Stimulated activated CD4-positive, alpha-beta T cell treated with anti-CD3 and anti-CD28 coated beads, Interleukin-15, amount 100 ng/mL, for 48 hours (primary cell): ENCODE data around the gene SYNPO2.

Experiments used
- DNase-seq, 2 donors: peaks; one replicate each; pipeline ENCODE4 v3.0.0-alpha.2; 2020; ENCODE audit warnings: low read depth in 2 of 2

Gene SYNPO2

DNA sequence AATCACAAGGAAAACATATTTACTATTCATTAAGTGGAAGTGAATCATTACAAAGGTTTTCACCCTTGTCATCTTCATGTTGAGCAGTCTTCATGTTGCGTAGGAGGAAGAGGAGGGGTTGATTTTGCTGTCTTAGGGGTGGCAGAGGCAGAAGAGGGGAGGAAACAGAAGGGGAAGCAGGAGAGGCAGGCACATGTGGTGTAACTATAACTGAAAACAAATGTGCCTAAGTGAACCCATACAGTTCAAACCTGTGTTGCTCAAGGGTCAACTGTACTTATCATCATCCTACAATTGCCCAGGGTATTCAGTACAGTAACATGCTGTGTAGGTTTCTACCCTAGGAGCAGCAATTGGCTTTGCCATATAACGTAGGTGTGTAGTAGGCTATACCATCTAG lies 47.2 kb downstream of the SYNPO2 start:
- DNase-seq, result no peak

DNA sequence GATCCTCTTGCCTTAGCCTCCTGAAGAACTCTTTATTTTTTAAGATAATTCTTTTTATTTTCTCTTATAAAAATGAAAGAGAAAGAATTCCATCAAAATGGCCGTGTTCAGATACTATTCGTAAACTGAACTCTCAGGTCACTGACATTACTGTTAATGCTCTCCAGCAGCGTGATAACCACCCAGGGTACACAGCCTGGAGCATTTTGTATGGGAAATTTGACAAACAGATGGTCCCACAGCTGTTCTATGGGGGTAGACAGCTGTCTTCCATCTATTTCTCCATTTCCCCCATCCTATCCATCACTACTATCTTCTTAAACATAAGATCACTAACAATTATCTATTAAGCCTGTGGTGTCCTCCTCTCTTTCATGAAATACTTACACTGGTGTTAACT lies 47.8 kb downstream of the SYNPO2 start:
- DNase-seq, result no peak

DNA sequence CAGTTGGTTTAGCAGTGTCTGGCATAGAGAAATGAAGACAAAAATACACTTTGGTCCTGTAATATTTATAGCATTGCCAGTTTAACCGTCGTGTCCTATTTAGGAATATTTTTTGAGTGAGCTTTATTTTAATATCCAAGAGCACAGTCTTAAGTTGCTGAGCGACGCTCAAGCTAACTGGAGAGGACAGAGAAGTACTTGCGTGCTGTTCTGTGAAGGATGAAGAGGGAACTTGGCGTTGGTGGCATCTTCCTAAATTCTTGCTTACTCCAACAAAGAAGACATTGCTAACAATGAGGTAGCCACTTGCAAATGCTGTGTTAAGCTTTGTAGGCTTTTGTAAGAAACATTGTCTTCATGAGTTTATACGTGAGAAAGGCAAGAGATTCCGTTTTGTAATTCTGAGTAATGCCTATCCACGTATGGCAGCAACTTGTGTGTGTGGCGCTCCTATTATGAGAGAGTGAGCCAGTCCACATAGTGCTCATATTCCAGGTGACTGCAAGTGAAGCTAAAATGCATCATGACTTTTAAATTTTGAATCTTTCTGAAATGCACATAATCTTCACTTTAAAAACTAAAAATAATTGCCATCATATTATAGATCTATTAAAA lies 50.6 kb downstream of the SYNPO2 start:
- DNase-seq, result no peak

DNA sequence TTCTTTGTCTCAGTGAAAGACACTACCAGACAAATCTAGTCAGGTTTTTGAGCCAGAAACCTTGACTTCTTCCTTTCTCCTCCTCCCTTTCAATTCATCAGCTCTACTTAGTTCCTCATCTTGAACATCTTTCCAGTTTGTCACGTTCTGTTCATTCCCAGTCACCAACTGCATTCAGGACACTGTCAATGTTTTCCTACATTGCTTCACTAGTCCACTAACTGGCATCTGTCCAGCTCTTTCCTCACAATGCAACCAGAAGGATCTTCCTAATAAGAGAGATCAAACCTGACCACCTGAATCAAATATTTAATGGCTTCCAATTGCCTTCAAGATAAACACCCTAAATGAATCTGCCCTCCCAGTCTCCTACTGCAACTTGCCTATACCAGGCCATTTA lies 52.5 kb downstream of the SYNPO2 start:
- no peak for DNase-seq

DNA sequence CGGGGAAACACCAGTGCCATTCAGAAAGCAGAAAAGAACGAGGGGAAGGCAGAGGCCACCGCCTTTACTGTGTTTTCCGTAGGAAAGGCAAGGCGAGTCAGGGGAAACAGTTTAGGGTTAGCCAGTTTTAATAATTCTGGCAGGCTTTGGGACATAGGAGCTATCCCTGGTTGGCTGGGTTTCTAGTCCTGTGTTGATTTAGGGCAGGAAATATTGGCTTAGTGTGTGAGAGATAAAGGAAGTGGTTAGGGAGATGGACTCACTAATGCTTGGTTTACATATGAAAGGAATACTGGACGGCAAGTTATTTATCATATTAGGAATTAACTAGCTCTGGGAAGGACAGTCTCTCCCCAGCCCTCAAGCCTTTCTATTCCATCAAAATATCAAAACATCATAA lies 53.1 kb downstream of the SYNPO2 start:
- no peak for DNase-seq

DNA sequence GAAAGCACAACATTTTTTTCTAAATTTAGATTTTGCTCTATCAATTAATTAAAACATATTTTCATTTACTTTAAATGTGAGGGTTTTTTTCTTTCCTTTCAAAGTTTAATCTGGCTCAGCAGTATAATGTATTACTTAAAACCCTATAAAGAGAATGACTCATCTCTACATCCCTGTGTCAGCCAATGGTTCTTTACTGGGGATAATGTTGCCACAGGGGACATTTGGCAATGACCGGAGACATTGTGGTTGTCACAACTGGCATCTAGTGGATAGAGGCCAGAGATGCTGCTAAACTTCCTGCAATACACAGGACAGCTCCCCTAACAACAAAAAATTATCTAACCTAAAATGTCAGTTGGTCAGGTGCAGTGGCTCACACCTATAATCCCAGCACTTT lies 53.8 kb downstream of the SYNPO2 start:
- DNase-seq, result no peak

DNA sequence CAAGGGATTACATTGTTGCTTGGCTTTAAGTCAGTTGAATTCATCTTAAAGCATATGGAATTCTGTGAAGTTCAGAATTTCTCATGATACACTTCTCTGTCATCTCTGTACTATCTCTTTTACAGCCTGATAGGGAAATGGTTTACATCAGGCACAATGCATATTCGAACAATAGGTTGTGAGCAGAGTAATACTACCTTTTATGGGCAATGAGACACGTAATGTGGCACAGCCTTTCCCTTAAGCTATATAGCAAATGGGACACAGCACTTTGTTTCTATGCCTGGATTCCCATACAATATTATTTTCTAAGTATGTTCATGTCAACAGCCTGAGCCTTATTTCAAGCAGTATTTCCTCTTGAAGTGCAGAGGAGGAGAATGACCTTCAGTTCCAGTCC lies 58.4 kb downstream of the SYNPO2 start:
- no peak for DNase-seq

DNA sequence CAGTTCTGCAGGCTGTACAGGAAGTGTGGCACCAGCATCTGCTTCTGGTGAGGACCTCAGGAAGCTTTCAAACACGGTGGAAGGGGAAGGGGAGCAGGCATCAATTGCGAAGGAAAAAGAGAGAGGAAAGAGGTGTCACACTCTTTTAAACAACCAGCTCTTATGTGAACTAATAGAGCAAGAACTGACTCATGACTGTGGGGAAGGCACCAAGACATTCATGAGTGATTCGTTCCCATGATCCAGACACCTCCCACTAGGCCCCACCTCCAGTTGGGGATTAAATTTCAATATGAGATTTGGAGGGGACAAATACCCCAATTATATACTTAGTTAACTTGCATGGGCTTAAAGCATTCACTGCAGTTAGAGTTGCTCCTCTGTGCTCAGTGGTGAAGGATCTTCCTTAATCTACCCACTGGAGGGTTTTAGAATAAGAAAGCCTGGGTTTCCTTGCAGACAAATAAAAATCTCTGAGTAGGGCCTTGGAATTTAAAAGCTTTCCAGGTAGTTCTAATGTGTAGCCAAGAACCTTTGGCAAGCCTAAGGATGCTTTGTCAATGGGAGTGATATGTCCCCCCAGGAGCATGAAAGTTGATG lies 60.0 kb downstream of the SYNPO2 start:
- DNase-seq, result no peak

DNA sequence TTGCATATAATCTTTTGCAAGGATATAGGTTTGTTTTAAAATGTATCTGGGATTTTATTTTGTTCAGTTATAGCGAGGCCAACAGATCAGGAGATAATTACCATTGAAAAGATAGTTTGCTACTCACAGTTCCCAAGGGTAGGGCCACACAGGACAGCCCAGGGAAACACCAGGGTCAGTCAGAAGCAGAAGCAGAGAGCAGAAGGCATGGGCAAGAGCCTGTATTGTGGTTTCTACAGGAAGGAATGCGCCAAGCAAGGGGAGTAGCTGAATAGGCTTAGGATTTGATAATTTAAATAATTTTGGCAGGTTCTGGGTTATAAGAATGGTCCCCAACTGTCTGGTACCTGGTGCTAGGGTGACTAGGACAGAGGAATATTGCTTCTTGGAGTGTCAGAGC lies 61.6 kb downstream of the SYNPO2 start:
- DNase-seq, result no peak

DNA sequence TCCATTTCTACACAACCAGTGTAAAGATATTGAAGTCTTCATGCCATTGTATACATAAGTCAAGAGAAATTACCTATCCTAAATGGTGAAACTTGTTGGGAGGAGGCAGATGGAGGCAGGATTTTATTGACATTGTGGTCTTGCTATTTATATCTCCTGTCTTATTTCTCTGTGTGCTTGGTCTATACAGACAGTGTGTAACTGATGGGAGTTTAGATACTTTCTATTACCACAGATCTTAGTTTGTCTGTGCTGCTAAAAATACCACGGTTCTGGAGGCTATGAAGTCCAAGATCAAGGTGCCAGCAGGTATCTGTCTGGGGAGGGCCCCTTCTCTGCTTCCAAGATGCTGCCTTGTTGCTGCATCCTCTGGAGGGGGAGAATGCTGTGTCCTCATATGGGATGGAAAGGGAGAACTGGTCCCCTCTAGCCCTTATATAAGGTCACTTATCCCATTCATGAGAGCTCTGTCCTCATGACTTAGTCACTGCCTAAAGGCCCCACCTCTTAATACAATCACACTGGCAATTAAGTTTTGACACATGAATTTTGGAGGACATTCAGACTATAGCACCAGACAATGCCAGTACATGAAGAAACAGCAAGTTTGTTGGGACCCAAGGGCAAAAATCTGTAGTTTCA lies 62.4 kb downstream of the SYNPO2 start:
- no peak for DNase-seq

DNA sequence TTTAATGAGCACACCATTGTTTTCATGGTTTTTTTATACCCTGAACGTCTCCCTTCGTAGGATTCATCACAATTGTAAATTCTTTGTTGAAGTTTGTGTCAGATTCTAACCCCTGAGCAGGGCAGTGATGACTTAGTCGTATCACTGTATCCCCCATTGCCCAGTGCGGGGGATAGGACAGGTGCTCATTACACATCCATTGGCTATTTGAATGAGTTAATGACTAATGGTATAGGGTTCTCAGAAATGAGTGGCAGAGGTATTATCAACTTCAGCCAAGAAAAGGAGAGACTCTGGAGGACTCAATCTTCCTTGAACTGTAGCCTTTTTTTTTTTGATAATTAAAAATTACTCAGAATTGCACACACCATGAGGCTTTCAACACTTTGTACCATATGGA lies 64.6 kb downstream of the SYNPO2 start:
- DNase-seq, result no peak

DNA sequence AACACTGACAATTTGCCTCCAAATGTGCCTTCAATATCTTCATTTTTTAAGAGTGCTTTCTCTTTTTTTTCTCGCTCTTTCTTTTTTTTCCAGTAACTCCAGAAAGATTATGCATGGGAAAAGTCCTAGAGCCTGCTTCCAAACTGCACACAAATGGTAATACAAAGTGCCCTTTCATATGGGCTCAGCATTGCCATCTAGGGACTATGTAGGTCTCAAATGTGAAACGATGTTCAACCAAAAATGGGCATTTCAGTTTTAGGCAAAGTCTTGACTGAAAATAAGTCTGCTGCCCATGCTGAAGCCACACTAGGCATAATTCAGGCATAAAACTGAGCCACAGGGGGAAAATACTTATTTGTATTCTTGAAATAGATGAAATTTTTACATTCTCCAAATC lies 65.6 kb downstream of the SYNPO2 start:
- no peak for DNase-seq

DNA sequence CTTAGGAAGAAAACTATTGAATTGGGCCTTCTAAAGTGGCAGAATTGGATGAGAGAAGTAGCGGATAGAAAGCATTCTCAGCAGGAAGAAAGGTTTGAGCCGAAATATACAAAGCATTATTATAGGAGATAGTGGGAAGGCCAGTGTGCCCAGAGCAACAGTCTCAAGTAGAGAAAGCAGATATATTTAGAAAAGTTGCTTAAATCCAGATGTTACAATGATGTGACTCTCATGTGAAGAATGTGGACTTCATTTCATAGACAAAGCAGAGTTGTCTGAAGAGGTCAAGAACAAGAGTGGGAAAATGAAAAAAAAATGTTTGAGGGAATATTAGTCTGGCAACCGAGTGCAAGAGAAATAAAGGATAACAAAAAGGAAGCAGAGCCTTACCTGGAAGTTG lies 66.9 kb downstream of the SYNPO2 start:
- no peak for DNase-seq

DNA sequence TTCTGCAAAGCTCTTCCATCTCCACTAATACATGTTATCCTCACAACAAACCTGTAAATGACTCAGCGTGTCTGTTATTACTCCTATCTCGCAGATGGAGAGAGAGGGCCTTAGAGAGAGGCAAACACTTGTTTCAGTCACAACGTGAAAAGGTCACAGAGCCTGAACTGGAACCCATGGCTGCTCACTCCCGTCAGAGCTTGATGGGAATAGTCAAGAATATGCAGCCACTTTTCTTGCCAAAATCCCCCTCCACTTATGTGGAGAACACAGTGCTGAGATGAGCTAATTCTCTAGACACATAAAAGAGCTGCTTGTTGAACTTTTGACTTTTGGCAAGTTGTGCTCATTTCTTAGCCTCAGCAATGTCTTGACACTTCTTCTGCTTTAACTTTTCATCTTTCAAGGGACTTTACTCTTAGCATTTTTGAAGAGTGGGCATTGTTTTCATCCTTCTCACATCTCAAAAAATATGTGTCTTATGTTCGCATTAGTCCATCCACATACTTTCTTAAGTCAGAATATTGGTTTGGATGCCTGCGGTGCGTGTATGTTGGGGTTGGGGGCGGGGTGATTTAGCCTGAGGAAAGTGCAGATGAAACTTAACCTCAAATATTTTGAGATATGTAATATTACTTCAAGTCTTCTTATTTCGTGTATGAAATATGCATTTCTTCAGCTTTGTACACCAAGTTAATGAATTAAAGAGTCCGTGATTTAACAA lies 69.2 kb downstream of the SYNPO2 start:
- DNase-seq, result no peak

DNA sequence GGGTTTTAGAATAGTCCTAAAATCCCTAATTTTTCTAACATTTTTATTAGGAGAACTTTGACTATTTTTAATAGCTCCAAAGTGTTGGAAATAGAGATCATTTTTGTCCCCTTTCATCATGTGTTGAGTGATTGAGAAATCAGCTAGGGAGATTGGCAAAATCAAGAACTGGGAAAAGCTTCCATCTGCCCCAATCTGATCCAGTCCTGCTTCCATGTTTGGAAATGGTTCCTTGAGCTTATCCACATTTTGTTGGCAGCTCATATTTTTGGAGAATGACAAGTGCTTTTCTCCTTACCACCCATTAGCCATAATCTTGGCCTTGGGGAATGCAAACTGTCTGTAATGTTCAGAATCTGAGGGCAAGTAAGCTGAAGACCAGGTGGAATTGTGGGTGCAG lies 73.9 kb downstream of the SYNPO2 start:
- DNase-seq, result no peak

DNA sequence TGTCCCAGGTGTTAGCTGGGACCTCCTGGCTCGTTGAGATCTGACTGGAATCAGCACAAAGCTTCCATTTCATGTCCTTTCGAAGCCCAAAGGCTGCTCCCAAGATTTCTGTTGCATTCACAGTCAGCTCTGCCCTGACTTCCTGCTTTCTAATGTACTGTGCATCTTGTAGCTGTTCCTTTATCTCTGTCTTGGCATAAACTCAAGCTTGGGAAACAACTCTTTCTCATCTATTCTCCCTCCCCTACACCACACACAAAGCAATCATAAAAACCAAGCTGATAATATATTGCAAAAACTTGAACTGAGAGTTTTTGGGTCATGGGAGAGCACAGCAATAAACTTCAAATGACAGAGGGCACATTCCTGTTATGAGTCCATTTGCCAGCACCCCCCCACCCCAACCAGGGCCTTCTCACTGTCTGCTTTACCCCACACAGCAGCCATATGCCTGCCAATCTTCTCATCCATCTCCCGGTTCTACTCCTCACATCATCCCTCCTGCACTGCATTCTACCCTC lies 76.3 kb downstream of the SYNPO2 start:
- DNase-seq, result no peak

DNA sequence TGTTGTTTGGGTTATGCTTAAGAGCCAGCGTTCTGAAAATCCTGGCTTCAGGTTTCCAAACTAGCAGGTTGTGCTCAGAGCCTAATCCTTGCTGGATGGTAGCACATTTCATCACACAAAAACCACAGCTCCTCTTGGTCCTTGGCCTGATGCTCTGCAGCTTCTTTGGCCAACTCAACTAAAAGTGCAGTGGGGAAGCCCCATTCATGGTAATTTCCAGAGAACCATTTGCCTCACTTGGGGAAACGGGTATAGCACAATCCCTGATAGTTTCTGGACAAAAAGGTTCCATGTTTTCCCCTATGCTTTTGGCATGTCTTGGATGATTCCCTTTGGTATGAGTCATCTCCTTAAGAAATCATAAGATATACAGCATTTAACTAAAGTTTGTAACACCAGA lies 78.7 kb downstream of the SYNPO2 start:
- DNase-seq, result no peak

DNA sequence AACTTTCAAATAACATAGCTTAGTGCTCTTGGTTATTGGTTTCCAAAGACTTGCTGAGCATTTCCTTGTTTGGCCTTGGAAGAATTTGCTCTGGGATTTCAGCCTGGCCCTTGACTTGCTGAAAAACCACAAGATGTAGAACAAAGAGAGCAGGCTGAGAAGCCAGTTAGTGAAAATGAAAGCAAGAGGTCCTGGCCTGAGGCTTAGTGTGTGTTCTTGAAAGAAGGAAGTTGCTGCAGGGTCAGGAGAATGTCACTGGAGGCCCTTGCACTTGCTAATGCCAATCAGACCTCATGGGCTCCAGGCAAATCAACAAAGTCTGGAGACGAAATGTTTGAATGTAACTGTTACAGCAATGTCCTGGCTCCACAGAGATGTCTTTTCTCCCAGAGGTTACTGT lies 79.4 kb downstream of the SYNPO2 start:
- no peak for DNase-seq

DNA sequence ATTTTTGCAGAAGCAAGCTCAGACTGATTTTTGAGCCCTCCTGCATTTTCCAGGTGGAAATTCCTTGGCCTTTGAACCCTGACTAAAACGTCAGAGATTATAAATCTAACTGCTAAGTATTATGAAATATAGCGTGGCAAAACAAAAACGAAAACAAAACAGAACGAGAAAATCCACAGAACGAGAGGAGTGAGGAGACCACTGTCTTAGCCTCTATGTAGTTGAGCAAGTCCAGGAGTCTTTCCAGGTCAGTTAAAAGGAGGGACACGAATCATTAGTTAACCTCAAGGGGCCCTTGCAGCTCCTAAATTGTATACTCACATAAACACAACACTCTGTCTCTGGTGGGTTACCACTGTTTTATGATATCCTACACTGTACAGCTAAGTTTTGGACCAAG lies 80.2 kb downstream of the SYNPO2 start:
- DNase-seq, result no peak

DNA sequence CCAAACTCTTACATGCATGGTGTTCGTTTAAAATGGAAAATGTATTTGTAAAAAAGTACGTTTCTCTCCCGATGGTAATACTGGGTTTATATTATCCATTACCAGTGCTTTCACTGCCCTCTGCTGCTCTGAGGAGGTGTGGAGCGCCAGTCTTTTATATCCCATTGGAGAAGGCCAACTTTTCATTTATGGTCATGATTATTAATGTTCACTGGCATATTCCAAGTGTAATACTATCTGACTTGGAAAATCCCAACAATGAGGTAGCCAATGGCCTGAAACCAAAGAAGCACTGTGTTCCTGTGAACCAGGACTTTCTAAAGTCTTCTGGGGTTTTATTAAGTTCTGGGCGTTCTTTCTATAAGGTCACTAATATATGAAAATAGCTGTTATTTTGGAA lies 80.7 kb downstream of the SYNPO2 start:
- no peak for DNase-seq

DNA sequence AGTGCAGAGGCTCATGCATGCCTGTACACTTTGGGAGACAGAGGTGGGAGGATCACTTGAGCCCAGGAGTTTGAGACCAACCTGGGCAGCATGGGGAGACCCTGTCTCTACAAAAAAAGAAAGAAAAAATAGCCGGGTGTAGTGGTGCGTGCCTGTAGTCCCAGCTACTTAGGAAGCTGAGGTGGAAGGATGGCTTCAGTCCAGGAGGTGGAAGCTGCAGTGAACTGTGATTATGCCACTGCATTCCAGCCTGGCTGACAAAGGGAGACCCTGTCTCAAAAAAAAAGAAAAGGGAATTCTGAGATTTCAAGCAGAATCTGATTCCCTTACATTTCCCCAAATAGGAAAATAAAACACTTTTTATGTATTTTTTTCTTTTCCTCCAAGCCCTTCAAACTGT lies 83.5 kb downstream of the SYNPO2 start:
- no peak for DNase-seq

DNA sequence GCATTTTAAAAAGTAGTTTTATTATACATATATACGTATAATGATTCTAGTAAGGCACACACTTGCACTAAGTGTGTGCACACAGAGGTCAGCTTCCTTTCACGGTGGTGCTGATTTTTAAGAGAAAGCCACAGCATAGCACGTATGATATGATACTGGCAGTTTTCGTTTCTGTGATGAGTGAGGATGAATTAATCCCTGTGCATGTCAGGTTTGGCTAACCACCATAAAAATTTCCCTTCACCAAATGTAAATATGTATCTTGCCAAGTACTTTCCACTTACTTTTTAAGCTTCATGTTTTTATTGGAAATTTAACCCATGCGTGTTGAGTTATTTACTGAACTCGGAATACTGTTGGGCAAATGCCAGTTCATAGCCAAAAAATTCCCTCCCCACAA lies 84.6 kb downstream of the SYNPO2 start:
- DNase-seq, result no peak

DNA sequence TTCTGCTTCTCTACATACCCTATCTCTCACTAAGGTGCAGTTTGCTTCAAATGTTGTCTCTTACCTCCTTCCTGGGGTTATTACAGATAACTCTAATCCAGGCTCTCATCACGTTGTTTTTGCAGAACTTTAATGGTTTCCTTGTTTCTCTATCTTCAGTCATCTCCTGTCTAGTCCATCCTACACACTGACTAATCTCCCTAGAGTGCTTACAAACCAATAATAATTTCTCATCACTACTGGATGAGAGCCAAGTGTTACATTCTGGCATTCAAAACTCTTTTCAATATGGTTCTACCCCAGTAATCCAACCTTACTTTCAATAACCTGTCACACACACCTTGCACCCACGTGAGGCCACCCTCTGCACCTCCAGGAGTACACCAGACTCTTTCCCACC lies 86.1 kb downstream of the SYNPO2 start:
- no peak for DNase-seq
